C4-2B (cell line): Measurements from ENCODE around the gene SLC24A4.

ENCODE experiments used
- CTCF ChIP-seq: fragments of 450-650 bp; conservative IDR thresholded peaks from 2 replicates; pipeline ENCODE4 v1.5.1; 2017; ENCODE audit warnings: mild to moderate bottlenecking
- ZFX ChIP-seq: fragments of 450-650 bp; IDR thresholded peaks from 2 replicates; pipeline ENCODE4 v1.6.1; 2017

DNA sequence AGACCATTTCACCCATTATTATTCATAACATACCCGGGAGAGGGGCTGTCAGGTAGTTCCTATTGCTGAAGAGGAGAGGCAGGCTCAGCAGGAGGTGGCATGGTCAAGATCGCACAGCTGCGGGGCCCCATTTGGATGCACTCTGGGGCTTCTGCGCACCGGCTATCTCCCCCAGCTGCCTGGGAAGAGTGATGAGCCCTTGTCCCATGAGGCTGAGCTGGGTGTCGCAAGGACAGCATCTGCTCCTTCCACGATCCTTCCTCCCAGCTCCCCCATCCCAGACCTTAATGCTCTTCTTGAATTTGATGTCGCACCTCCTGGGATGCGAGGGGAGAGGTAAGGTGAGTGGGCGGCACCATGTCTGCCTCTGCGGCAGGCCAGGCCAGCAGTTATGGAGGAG lies 62.6 kb downstream of the SLC24A4 start:
- TF ChIP-seq CTCF: no peak
- no peak for TF ChIP-seq ZFX
